Measurements from ENCODE around the gene ASB18. TPM values are rescaled to one million over a fixed set of nuclear protein-coding genes. Genes with fewer than 3 reads are reported as not detected.

The ASB18 gene
- total and polyA plus RNA-seq, 2 experiments from 2014 or later = not detected

GRCh38 chr2:236259371-236259770, 4.8 kb downstream of the ASB18 start:
- no peaks in the 10 kb centered on the region for H3K79me2 ChIP-seq (replicated peaks; ENCODE audit: insufficient read depth)
- H3K9me2 ChIP-seq (ENCODE audit: insufficient read depth) = no peaks in the 10 kb centered on the region
- no peaks in the 10 kb centered on the region for H3K9me3 Mint-ChIP-seq
- H4K20me1 ChIP-seq (replicated peaks; ENCODE audit: insufficient read depth) = no peaks in the 10 kb centered on the region
- DNase-seq (ENCODE audit: low spot score) = no peak
- H3K36me3 Mint-ChIP-seq (ENCODE audit: low read depth) = no peaks in the 10 kb centered on the region; the same call in 2 of the 3 replicates
- no peaks in the 10 kb centered on the region for H3K27me3 ChIP-seq (ENCODE audit: insufficient read depth)
- H3K27me3 Mint-ChIP-seq (ENCODE audit: insufficient read depth, low read depth, poor library complexity) = peaks cover 11% of the 10 kb centered on the region
- no peak overlapping the region for H3K27ac ChIP-seq (ENCODE audit: low read depth)
- peaks cover 15% of the 10 kb centered on the region for H3K4me1 Mint-ChIP-seq
- no peak overlapping the region for H3K4me3 Mint-ChIP-seq
- ATAC-seq = no peak
- no peak overlapping the region for H3K4me2 ChIP-seq
- no peak overlapping the region for H2AFZ ChIP-seq
- no peak overlapping the region for H3K4me3 ChIP-seq
- peaks cover 2% of the 10 kb centered on the region; the same call in 1 of the 2 replicates for H3K4me1 ChIP-seq (ENCODE audit: insufficient read depth)
- H3F3A ChIP-seq (replicated peaks; ENCODE audit: low read depth) = no peaks in the 10 kb centered on the region
- H3K36me3 ChIP-seq (ENCODE audit: insufficient read depth) = no peaks in the 10 kb centered on the region
- TF ChIP-seq CREB1 (CRISPR knock-in tag; IDR thresholded peaks at IDR 0.05; ENCODE audit: low read depth) = no peak
- TF ChIP-seq POLR2AphosphoS5 (IDR thresholded peaks at IDR 0.05; ENCODE audit: low read depth) = no peak
- H3K27ac Mint-ChIP-seq = no peak overlapping the region

DNA sequence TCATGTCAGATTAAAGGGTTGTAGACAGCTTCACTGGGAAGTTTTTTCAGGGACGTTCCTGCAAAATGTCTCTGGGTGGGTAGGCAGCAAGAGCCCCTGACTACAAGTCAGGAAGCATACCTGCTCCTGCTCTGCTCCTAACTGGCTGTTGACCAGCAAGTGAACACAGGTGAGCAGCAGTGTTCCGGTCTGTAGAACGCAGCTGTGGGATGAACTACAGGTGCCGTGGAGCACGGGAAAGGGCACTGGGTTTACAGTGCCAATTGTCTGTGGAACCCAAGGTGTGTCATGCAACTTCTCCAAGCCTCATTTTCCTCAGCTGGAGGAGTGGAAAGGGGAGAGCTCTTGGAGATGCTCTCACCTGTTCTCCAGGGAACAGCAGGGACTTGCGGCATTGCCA, 6.6 kb downstream of the ASB18 start:
- no peaks in the 10 kb centered on the region for H3K27me3 ChIP-seq (ENCODE audit: insufficient read depth)
- TF ChIP-seq REST (IDR thresholded peaks at IDR 0.05; ENCODE audit: unreplicated experiment) (no peak), STAT1 (IDR thresholded peaks at IDR 0.05; ENCODE audit: unreplicated experiment) (no peak), EZH2phosphoT487 (IDR thresholded peaks at IDR 0.05; ENCODE audit: unreplicated experiment) (no peak), CREB1 (CRISPR knock-in tag; IDR thresholded peaks at IDR 0.05; ENCODE audit: low read depth) (no peak), POLR2AphosphoS5 (IDR thresholded peaks at IDR 0.05; ENCODE audit: low read depth) (no peak), ZNF331 (CRISPR knock-in tag; IDR thresholded peaks at IDR 0.05; ENCODE audit: low read depth) (no peak), EZH2 (IDR thresholded peaks at IDR 0.05; ENCODE audit: low read depth, unreplicated experiment) (no peak)
- TF ChIP-seq, protein P1, sequence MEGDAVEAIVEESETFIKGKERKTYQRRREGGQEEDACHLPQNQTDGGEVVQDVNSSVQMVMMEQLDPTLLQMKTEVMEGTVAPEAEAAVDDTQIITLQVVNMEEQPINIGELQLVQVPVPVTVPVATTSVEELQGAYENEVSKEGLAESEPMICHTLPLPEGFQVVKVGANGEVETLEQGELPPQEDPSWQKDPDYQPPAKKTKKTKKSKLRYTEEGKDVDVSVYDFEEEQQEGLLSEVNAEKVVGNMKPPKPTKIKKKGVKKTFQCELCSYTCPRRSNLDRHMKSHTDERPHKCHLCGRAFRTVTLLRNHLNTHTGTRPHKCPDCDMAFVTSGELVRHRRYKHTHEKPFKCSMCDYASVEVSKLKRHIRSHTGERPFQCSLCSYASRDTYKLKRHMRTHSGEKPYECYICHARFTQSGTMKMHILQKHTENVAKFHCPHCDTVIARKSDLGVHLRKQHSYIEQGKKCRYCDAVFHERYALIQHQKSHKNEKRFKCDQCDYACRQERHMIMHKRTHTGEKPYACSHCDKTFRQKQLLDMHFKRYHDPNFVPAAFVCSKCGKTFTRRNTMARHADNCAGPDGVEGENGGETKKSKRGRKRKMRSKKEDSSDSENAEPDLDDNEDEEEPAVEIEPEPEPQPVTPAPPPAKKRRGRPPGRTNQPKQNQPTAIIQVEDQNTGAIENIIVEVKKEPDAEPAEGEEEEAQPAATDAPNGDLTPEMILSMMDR (conservative IDR thresholded peaks at IDR 0.05; ENCODE audit: low read depth in 2 of 2) = no peak
- TF ChIP-seq, protein P2, sequence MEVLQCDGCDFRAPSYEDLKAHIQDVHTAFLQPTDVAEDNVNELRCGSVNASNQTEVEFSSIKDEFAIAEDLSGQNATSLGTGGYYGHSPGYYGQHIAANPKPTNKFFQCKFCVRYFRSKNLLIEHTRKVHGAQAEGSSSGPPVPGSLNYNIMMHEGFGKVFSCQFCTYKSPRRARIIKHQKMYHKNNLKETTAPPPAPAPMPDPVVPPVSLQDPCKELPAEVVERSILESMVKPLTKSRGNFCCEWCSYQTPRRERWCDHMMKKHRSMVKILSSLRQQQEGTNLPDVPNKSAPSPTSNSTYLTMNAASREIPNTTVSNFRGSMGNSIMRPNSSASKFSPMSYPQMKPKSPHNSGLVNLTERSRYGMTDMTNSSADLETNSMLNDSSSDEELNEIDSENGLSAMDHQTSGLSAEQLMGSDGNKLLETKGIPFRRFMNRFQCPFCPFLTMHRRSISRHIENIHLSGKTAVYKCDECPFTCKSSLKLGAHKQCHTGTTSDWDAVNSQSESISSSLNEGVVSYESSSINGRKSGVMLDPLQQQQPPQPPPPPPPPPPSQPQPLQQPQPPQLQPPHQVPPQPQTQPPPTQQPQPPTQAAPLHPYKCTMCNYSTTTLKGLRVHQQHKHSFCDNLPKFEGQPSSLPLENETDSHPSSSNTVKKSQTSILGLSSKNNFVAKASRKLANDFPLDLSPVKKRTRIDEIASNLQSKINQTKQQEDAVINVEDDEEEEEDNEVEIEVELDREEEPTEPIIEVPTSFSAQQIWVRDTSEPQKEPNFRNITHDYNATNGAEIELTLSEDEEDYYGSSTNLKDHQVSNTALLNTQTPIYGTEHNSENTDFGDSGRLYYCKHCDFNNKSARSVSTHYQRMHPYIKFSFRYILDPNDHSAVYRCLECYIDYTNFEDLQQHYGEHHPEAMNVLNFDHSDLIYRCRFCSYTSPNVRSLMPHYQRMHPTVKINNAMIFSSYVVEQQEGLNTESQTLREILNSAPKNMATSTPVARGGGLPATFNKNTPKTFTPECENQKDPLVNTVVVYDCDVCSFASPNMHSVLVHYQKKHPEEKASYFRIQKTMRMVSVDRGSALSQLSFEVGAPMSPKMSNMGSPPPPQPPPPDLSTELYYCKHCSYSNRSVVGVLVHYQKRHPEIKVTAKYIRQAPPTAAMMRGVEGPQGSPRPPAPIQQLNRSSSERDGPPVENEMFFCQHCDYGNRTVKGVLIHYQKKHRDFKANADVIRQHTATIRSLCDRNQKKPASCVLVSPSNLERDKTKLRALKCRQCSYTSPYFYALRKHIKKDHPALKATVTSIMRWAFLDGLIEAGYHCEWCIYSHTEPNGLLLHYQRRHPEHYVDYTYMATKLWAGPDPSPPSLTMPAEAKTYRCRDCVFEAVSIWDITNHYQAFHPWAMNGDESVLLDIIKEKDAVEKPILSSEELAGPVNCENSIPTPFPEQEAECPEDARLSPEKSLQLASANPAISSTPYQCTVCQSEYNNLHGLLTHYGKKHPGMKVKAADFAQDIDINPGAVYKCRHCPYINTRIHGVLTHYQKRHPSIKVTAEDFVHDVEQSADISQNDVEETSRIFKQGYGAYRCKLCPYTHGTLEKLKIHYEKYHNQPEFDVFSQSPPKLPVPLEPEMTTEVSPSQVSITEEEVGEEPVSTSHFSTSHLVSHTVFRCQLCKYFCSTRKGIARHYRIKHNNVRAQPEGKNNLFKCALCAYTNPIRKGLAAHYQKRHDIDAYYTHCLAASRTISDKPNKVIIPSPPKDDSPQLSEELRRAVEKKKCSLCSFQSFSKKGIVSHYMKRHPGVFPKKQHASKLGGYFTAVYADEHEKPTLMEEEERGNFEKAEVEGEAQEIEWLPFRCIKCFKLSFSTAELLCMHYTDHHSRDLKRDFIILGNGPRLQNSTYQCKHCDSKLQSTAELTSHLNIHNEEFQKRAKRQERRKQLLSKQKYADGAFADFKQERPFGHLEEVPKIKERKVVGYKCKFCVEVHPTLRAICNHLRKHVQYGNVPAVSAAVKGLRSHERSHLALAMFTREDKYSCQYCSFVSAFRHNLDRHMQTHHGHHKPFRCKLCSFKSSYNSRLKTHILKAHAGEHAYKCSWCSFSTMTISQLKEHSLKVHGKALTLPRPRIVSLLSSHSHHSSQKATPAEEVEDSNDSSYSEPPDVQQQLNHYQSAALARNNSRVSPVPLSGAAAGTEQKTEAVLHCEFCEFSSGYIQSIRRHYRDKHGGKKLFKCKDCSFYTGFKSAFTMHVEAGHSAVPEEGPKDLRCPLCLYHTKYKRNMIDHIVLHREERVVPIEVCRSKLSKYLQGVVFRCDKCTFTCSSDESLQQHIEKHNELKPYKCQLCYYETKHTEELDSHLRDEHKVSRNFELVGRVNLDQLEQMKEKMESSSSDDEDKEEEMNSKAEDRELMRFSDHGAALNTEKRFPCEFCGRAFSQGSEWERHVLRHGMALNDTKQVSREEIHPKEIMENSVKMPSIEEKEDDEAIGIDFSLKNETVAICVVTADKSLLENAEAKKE (CRISPR knock-in tag; IDR thresholded peaks at IDR 0.05) = no peak

More for the DNA sequence above, 6.6 kb downstream of the ASB18 start:
- Mint-ChIP-seq H3K4me3 (no peak overlapping the region), H3K27me3 (ENCODE audit: insufficient read depth, low read depth, poor library complexity) (peaks cover 11% of the 10 kb centered on the region), H3K4me1 (peaks cover 18% of the 10 kb centered on the region), H3K27ac (no peak overlapping the region), H3K36me3 (ENCODE audit: low read depth) (no peaks in the 10 kb centered on the region; the same call in 2 of the 3 replicates), H3K9me3 (no peaks in the 10 kb centered on the region)
- no peak for DNase-seq (ENCODE audit: low spot score)
- Histone ChIP-seq H3K36me3 (ENCODE audit: insufficient read depth) (no peaks in the 10 kb centered on the region), H3F3A (replicated peaks; ENCODE audit: low read depth) (no peaks in the 10 kb centered on the region), H3K9me2 (ENCODE audit: insufficient read depth) (no peaks in the 10 kb centered on the region), H3K4me3 (no peak overlapping the region), H2AFZ (no peak overlapping the region), H3K27ac (ENCODE audit: low read depth) (no peak overlapping the region), H3K4me2 (no peak overlapping the region), H3K79me2 (replicated peaks; ENCODE audit: insufficient read depth) (no peaks in the 10 kb centered on the region), H4K20me1 (replicated peaks; ENCODE audit: insufficient read depth) (no peaks in the 10 kb centered on the region), H3K4me1 (ENCODE audit: insufficient read depth) (peaks cover 4% of the 10 kb centered on the region; the same call in 1 of the 2 replicates)
- ATAC-seq = no peak

Data from GM23338 (cell line).